HG03432 (cell line): ENCODE measurements around the gene ARSI.

Experiments used
- ATAC-seq: cut with Tn5 transposase; IDR thresholded peaks from one replicate; pipeline ENCODE4 v1.9.1; 2021; ENCODE audit warnings: mild to moderate bottlenecking, moderate library complexity; ENCODE audit not compliant: unreplicated experiment

ARSI gene

DNA sequence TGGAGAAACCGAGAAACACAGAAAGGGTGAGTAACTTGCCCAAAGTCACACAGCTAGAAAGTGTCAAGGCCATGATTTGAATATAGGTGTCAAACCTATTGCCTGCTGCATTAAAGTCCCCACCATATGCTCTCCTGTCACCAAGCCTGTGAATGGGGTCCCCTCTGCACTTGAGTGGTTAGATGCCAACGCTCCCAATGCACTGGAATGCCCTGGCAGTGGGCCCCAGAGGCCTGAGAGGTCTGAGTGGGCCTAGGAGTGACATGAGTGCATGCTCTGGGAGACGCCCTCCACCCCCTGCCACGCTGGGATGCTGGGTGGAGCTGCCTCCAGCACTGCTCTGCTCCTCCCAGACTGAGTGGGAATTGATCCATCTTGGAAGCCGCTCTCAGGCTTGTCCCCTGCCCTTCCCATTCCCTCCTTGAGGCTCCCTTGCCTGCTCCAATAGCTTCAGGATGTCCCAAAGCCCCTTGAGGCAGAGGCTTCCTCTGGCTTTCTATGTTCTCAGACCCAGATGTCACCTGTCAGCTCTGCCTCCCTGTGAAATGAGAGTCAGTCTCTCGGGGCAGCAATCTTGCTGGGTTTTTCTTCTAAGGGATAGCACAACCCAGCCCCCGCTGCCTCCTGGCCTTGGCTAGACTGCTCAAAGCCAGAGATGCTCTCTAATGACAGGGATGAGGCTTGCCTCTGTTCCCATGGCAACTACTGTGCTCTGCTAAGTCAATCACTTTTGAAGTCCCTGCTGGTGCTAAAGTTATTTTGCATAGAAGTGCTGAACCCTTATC, 6.6 kb upstream of the ARSI start:
- ATAC-seq: no peak

GRCh38 chr5:150307617-150308426, 5.1 kb upstream of the ARSI start:
- ATAC-seq: no peak

GRCh38 chr5:150306775-150307174, 4.1 kb upstream of the ARSI start:
- no peak for ATAC-seq

- no peak for ATAC-seq
Observed at GRCh38 chr5:150305557-150305956, 2.9 kb upstream of the ARSI start.

DNA sequence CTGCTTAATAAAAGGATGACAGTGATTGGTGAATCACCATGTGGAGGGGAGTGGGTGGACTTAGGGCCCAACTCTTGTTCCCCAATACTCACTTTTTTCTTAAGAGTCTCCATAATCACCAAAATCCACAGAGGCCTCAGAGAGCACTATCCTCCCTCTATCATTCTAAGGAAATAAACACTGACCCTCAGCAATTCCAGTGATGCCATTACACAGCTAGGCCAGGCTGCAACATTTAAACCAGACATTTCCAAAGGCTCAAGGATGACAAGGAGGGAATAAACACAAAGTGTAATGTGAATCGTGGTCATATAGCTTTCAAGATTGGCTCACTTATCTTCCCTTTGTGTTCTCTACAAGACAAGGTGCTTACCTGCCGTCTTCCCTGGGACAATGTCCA, 2.4 kb upstream of the ARSI start:
- no peak for ATAC-seq

- ATAC-seq: no peak
Observed at GRCh38 chr5:150304481-150305081, 1.9 kb upstream of the ARSI start.

- ATAC-seq: no peak
Observed at GRCh38 chr5:150303660-150304386, 1.1 kb upstream of the ARSI start.

DNA sequence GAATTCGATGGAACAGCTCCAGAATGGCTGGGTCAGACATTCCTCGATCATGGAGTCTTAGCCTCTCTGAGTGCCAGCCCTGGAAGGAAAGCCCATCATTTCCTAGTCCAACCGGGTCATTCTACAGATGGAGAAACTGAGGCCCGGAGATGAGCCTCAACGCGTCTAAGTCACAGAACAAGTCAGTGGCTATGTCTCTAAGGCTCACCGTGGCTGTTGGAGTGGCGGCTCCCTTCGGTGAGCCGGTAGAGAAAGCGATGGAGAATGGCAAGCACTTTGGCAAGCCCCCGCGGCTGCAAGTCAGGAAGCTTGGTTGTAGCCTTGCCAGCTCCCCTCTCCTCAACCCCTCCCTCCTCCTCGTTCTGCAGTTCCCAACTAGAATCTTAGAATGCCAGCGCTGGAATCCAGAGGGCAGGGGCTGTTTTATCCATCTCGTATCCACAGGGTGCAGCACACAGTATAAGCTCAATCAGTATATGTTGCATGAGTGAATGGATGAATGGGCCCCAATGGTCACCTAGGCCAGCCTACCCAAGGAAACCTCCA, 438 bp upstream of the ARSI start:
- ATAC-seq: no peak

GRCh38 chr5:150301901-150302300, 804 bp downstream of the ARSI start:
- no peak for ATAC-seq

- ATAC-seq: no peak
Observed at GRCh38 chr5:150301170-150301505, 1.6 kb downstream of the ARSI start.

DNA sequence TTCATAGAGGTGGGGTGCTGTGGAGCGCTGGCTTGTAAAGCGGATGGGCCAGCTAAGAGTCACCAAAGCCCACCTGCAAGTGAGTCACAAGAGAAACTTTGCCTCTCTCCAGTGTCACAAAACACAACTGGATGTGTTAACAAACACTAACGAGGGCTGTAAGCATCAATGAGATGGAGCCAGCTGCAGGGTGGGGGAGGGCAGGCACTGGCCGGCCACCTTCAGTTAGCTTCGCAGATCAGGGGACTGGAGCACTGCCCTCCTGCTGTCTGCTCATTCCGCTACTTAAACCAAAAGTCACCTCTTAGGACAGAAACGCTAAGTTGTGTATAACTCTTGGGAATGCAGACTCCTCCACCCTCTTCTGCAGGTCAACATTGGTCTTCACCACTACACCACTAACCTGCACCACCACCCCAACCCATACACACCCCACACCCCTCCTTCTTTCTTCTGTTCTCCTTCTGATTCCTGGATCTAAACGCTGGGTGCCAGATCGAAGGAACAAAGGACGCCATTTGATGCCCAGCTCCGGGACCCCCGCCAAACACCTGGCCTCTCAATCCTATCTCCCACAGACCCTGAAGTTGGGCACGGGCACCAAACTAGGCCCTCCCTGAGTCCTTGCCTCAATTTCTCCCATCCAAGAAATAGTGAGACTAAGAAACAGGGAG, 2.1 kb downstream of the ARSI start:
- ATAC-seq: no peak

DNA sequence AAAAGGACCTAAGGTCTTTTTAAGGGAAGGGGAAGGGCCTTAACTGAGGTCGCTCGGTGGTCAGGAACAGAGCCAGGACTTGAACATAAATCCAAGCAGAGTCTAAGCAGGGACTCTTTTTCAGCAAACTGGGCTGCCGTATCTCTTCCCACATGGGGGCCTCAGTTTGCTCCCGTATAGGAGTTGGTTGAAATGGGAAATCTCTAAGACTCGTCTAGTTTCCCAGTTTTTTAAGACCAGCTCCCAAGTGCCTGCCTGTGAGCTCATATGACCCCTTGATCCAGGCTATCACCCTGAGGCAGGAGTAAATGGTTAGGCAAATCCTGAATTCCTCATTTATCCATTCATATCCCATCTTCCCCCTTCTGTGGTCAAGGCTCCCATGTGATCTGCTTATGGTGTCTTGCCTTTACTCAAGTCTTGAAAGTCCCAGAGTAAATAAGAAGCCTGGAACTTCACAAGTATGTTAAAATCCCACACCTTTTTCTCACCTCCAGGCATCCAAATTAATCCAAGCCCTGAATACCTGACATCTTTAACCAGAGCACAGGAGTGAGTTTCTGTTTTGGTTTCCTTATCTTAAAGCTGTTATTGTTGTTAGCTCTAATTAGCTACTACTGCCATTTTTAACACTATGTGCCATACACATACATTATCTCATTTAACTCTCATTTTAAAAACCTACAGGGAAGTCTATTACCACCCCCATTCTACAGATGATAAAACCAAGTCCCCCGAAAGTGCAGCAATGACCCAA, 3.0 kb downstream of the ARSI start:
- ATAC-seq: no peak

DNA sequence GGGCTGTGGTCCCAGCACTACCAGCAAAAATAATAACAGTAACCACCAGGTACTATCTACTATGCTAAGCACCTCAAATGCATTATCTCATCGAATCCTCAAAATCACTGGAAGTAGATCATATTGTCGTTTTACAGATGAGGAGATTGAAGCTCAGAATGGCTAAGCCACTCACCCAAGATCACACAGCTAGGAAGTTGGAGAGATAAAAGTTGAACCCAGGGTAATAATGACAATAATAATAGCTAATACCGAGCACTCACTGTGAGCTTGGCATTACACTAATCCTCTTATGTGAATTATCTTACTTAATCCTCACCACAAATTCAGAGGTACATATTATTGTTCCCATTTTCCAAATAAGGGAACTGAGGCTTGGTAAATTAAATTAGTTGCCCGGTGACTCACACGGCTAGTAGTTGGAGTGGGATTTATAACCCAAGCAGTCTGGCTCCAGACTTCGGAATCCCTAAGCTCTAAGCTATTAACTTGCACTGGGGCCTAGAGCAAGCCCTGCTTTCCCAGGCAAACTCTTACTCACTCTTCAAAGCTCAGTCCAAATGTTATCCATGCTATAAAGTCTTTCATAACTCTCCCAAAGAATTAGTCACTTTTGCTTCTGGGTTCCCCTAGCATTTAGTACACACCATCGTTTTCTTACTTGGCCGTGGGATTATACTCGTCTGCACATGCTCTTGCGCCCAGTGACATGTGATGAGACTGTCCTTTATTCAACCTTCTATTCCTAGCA, 3.8 kb downstream of the ARSI start:
- ATAC-seq: no peak

DNA sequence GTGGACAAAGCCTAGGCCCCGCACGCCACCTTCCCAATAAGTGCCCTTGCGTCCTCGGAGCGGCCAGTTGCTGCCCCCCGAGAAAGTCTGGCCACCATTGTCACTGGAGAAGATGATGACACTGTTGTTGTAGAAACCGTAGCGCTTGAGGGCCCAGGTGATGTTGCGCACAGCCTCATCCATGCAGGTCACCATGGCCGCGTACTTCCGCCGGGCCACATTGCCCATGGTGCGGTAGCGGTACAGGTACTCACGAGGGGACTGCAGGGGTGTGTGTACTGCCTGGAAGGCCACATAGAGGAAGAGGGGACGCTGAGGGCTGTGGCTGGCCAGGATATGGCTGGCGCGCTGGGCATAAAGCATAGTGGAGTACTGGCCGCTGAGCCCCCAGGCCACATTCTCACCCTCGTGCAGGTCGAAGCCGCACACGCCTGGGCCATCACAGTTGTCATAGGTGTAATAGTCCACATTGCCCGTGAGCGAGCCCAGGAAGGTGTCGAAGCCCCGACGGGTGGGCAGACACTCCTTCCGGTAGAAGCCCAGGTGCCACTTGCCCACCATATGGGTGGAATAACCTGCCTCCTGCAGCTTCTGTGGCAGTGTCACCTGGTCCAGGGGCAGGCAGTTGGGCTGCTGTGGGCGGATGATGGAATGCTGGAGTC, 4.6 kb downstream of the ARSI start:
- no peak for ATAC-seq

DNA sequence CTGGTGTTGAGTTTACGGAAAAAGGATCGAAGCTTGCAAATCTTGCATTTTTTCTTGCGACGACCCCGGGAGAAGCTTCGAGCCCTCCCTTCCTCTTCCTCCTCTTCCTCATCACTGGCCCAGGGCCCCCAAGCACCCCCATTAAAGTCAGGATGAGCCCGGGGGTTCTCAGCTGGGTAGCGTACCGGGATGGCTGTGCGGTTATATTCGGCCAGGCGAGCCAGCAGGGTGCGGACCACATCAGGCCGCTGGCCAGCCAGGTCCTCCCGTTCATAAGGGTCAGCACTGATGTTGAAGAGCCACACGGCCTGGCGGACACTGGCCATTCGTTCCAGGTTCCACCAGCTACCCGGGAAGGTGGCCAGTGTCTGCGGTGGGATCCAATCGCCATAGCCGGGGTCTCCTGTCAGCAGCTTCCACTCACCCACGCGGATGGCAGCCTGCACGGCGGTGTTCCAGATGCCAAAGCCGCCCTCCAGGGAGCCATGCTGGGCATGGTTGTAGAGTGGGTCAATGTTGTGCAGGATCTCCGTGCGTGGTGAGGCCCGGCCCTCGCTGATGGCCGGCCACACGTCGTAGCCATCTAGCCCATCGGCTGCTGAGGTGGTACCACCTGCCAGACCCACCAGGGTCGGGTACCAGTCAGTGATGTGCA, 5.3 kb downstream of the ARSI start:
- ATAC-seq: no peak

DNA sequence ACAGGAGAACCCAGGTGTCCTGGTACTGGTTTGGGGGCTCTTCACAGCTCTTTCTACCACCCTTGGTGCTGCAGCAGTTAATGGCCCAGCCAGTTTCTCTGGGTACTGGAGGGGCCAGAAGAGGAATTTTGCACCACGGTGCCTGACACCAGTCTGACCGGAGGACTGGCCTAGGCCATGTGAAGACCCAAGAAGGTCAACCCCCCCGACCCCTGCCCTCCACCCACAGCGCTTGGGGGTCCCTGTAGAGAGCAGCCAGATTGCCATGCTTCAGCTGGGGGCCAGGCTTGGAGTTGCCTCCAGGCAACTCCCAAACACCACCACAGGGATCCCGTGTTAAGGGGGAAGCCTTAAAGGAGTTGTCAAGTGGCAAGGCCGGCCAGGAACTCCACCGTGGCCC, 6.2 kb downstream of the ARSI start:
- no peak for ATAC-seq

- no peak for ATAC-seq
Observed at GRCh38 chr5:150295741-150296486, 6.8 kb downstream of the ARSI start.
